Stimulated activated CD4-positive, alpha-beta T cell treated with anti-CD3 and anti-CD28 coated beads, TNF-alpha, amount 100 ng/mL, for 1 hour (primary cell): ENCODE measurements around the gene PID1.

Experiments used
- DNase-seq, 3 donors: peaks; one replicate each; pipeline ENCODE4 v3.0.0-alpha.2; 2020; ENCODE audit warnings: low read depth in 3 of 3, low spot score in 1 of 3

The PID1 gene

GRCh38 chr2:229170916-229171315, 100.2 kb downstream of the PID1 start:
- DNase-seq, result no peak

GRCh38 chr2:229170171-229170570, 100.9 kb downstream of the PID1 start:
- DNase-seq, result no peak

GRCh38 chr2:229169751-229170150, 101.3 kb downstream of the PID1 start:
- DNase-seq, result no peak

GRCh38 chr2:229164545-229165249, 106.4 kb downstream of the PID1 start:
- no peak for DNase-seq

- no peak for DNase-seq
These were observed 107.2 kb downstream of the PID1 start for GRCh38 chr2:229163893-229164292.

GRCh38 chr2:229162015-229162414, 109.1 kb downstream of the PID1 start:
- DNase-seq, result no peak

- no peak for DNase-seq
These were observed 110.1 kb downstream of the PID1 start for GRCh38 chr2:229160984-229161383.

GRCh38 chr2:229160180-229160579, 110.9 kb downstream of the PID1 start:
- DNase-seq, result no peak

- DNase-seq, result no peak
These were observed 111.7 kb downstream of the PID1 start for GRCh38 chr2:229159405-229159804.

- DNase-seq, result no peak
These were observed 116.7 kb downstream of the PID1 start for GRCh38 chr2:229154381-229154780.

- no peak for DNase-seq
These were observed 117.1 kb downstream of the PID1 start for GRCh38 chr2:229153951-229154350.

GRCh38 chr2:229153267-229153666, 117.8 kb downstream of the PID1 start:
- DNase-seq, result no peak

GRCh38 chr2:229152674-229153073, 118.4 kb downstream of the PID1 start:
- DNase-seq, result no peak

GRCh38 chr2:229150317-229150716, 120.8 kb downstream of the PID1 start:
- DNase-seq, result no peak

GRCh38 chr2:229141424-229142025, 129.6 kb downstream of the PID1 start:
- no peak for DNase-seq

- no peak for DNase-seq
These were observed 133.4 kb downstream of the PID1 start for GRCh38 chr2:229137639-229138038.

- no peak for DNase-seq
These were observed 134.0 kb downstream of the PID1 start for GRCh38 chr2:229137066-229137465.

- DNase-seq, result no peak
These were observed 137.8 kb downstream of the PID1 start for GRCh38 chr2:229133155-229133772.

- DNase-seq, result no peak
These were observed 138.9 kb downstream of the PID1 start for GRCh38 chr2:229132236-229132635.

GRCh38 chr2:229130522-229130921, 140.6 kb downstream of the PID1 start:
- no peak for DNase-seq

- DNase-seq, result no peak
These were observed 141.2 kb downstream of the PID1 start for GRCh38 chr2:229129738-229130371.

- no peak for DNase-seq
These were observed 143.6 kb downstream of the PID1 start for GRCh38 chr2:229127471-229127870.
